NCI-H2196 treated with DMSO at 0.1 percent for 48 hours (cell line): ENCODE data around the gene ATCAY.

Experiments
- DNase-seq: peaks from one replicate; lab custom pipeline; 2025; ENCODE audit not compliant: unreplicated experiment; lab: John Stamatoyannopoulos, UW

Gene ATCAY

GRCh38 chr19:3880471-3881271 lies at the start of gene ATCAY:
ATCAY (plus strand) TSS chr19:3880685; CDS start chr19:3885768, 5,083 bp downstream.
- peak; percentile 58 for DNase-seq

GRCh38 chr19:3831601-3832000 lies 48.9 kb upstream of the ATCAY start:
- DNase-seq, result no peak

- DNase-seq, result no peak
Observed at GRCh38 chr19:3832001-3832400, 48.5 kb upstream of the ATCAY start.

DNA sequence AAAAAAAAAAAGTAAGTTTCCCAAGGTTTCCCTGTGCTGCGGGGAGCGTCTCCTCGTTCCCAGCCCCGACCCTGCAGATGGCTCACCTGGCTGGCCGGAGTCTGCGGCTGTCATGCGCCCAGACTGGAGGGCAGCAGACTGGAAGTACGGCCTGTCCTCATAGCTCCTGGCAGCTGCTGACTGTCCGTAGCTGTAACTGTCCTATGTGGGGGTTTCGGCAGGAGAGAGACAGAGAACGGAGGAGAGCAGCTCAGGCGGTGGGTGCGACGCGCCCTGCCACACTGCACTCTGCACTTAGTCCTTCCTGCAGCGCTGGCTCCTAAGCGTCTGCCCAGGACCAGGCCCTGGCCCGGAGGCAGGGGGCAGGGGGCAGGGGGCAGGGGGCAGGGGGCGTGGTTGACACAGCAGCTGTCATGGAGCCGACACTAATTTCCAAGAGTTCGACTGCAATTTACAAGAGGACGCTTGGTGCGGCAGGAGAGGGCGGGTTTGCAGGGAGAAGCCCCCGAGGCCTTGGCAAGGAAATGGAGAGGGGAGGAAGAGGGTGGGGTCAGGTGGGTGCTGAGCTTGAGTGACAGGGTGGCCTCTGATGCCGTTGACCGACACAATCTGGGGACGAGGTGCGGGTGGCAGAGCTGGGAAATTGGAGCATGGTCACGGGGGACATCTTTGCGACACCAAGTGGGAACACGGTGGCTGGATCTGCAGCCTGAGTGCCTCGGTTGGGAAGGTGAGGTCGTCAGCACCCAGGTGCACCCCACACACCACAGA lies 46.7 kb upstream of the ATCAY start:
- DNase-seq, result no peak

GRCh38 chr19:3834349-3835054 lies 46.0 kb upstream of the ATCAY start:
- no peak for DNase-seq

DNA sequence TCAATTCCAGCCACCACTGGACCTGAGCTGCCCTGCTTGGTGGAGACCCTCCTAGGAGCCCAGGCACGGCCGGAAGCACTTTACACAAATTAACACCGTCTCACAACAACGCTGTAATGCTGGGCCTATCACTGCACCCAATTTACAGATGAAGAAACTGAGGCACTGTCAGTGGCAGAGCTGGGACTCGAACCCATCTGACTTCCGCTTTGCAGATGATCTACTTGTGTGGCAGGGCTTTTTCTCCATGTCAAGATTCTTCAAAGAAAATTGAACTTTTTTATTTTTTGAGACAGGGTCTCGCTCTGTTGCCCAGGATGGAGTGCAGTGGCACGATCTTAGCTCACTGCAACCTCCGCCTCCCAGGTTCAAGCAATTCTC lies 45.4 kb upstream of the ATCAY start:
- no peak for DNase-seq

DNA sequence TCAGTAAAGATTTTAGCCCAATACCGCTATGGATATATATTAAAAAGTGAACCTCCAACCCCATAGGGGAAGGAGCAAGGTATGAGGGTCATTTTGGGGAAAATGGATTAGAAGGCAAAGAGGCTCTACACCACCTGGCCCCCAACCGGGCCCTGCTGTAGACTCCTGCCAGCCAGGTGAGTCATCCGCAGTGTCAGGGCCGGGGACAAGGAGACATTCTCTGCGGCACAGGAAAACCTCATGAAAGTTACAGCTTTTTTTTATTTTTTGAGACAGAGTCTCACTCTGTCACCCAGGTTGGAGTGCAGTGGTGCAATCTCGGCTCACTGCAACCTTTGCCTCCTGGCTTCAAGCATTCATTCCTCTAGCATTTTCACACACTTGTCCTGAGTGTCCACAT lies 43.6 kb upstream of the ATCAY start:
- no peak for DNase-seq

DNA sequence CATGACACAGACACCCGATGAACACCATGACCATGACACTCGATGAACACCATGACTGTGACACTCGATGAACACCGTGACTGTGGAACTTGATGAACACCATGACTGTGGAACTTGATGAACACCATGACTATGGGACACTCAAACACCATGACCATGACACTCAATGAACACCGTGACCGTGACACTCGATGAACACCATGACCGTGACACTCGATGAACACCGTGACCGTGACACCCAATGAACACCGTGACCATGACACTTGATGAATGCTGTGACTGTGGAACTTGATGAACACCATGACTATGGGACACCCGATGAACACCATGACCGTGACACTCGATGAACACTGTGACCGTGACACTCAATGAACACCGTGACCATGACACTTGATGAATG lies 43.2 kb upstream of the ATCAY start:
- DNase-seq, result no peak

- no peak for DNase-seq
Observed at GRCh38 chr19:3837922-3838321, 42.6 kb upstream of the ATCAY start.

DNA sequence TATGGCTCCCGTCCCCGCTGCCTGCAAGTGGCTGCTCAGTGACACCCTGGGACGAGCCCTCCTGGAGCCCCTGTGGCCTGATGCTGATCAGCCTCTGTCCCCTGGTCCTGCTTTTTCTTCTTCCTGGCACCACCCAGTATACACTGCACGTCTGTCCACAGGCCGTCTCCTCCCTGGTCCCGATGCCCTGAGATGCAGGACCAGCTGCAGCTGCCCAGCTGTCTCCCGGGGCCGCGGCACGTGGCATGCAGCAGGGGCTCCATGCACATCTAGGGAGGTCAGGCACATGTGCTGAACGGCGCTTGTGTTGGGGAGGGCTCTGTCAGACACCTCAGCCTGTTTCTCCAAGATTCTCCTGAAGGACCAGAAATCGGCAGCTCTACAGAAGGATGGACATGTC lies 41.8 kb upstream of the ATCAY start:
- DNase-seq, result no peak

DNA sequence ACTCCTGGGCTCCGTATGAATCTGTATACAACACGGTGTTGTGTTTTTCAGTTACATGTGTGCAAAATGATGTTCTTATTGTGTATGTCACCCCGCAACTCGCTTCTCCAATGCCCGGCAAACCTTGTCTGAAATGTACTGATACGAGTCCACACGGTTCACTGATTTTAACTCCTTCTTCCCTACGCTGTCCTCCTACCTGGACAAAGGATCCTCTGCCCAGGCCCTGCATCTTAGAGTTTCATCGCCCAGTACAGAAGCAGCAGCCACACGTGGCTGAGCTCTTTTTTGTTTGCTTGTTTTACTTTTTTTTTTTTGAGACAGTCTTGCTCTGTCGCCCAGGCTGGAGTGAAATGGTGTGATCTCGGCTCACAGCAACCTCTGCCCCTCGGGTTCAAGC lies 40.5 kb upstream of the ATCAY start:
- no peak for DNase-seq

DNA sequence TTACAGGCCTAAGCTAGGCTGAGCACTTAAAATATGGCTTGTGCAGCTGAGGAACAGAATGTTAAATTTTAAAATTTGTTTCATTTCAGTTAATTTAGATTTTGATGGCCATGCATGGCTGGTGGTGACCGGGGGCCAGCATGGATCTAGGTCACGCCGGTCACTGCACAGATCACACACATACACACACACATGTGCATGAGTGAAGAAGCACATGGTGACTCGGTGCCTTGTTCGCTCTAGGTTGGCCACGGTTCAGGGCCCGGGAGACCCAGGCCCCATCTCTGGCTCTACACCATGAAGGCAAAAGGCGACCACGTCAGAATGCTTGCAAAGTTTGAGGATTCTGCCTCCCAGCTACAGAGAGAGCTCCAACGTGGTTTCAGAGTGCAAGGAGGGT lies 39.7 kb upstream of the ATCAY start:
- DNase-seq, result no peak

GRCh38 chr19:3842948-3843347 lies 37.5 kb upstream of the ATCAY start:
- no peak for DNase-seq

GRCh38 chr19:3844596-3844995 lies 35.9 kb upstream of the ATCAY start:
- no peak for DNase-seq

GRCh38 chr19:3849092-3849491 lies 31.4 kb upstream of the ATCAY start:
- no peak for DNase-seq

GRCh38 chr19:3849787-3850186 lies 30.7 kb upstream of the ATCAY start:
- DNase-seq, result no peak

- no peak for DNase-seq
Observed at GRCh38 chr19:3850320-3850972, 30.0 kb upstream of the ATCAY start.

DNA sequence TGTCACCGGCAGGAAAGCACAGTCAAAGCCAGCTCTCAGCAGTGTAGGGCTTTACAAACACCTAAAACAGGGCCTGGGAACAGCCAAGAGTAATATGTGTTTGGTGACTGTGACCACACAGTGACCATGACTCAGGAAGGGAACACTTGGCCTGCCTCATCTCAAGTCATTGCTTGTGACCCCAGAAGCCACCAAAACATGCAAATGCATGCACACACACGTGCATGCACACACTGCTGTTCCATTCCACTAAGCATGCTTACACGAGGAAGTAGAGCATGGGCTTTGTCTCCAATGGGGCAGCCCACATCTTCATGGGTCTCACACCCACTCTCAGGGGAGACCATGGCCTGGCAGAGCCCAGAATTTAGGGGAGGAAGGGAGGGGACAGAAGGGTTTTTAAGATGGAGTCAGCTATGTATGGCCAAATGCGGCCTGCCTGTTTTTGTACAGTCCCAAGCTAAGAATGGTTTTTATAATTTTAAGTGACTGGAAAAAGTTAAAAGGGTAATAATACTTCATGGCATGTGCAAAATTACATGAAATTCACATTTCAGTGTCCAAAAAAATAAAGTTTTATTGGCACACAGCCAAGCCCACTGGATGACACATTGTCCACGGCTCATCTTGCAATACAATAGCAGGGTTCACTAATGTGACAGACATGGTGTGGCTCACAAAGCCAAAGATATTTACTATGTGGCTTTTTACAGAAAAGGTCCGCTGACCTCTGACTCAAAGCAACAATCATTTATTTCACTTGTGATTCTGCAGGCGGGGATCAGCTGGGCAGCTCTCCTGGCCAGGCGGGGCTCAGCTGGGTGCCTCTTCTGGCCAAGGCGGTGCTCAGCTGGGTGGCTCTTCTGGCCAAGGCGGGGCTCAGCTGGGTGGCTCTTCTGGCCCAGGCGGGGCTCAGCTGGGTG lies 29.0 kb upstream of the ATCAY start:
- DNase-seq, result no peak

DNA sequence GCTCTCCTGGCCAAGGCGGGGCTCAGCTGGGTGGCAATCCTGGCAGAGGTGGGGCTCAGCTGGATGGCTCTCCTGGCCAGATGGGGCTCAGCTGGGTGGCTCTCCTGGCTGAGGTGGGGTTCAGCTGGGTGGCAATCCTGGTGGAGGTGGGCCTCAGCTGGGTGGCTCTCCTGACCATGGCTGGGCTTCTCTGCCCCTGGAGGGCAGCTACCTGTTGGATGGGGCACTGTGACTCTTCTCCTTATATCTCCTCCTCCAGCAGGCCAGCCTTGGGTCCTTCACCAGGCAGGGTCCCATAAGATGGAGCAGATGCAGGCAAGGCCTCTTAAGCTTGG lies 28.3 kb upstream of the ATCAY start:
- DNase-seq, result no peak

- no peak for DNase-seq
Observed at GRCh38 chr19:3852614-3853254, 27.8 kb upstream of the ATCAY start.
